HCT116 (cell line): Measurements from ENCODE around the gene SMC1B. TPM values are rescaled to one million over a fixed set of nuclear protein-coding genes. Genes with fewer than 3 reads are reported as not detected.

ENCODE experiments used
- ATAC-seq: fragments of 200-7000 bp; cut with Tn5 transposase; 2 replicates; pipeline ENCODE4 v1.9.1; 2020; ENCODE audit warnings: mild to moderate bottlenecking, moderate library complexity
- BruUV-seq: library from RNA; stranded (reverse); fragments of 400-500 nt; replicated peaks from 2 replicates; lab custom pipeline; 2021; lab: Mats Ljungman, UMichigan
- CTCF ChIA-PET: fragments of 300-600 bp; sonication (Branson Sonifier 250); formaldehyde crosslinking; loops from one replicate; lab custom pipeline; 2021; ENCODE audit warnings: antibody characterized with exemption; lab: Charles Lee
- POLR2A ChIA-PET: fragments of 300-600, 350-600 bp; sonication (Branson Sonifier 250); formaldehyde crosslinking; loops from one replicate; lab custom pipeline; 2021; ENCODE audit warnings: antibody characterized with exemption; lab: Charles Lee
- RAD21 ChIA-PET, 2 experiments: fragments of 300-600 bp; sonication (Branson Sonifier 250); formaldehyde crosslinking; loops; one replicate each; lab custom pipeline; 2023; ENCODE audit warnings: low total read pairs in 2 of 2; ENCODE audit not compliant: uncharacterized antibody in 2 of 2, unreplicated experiment in 2 of 2, low non-redundant PET in 1 of 2; lab: Charles Lee
- DNase-seq: peaks from one replicate; pipeline ENCODE4 v3.0.0-alpha.2; 2010; ENCODE audit warnings: low read depth, low spot score
- H2AFZ ChIP-seq: fragments of 200-600 bp; shearing (Covaris generic), sonication (generic); 2 replicates; pipeline ENCODE4 v1.6.1; 2017; ENCODE audit warnings: low read depth, mixed run types, mixed read lengths, antibody characterized with exemption, low read length; ENCODE audit not compliant: poor library complexity, severe bottlenecking
- H3K27ac ChIP-seq: 2 replicates; pipeline ENCODE4 v1.5.1; 2012; ENCODE audit warnings: low read depth, low read length
- H3K27me3 ChIP-seq: fragments of 200-600 bp; sonication (generic); 2 replicates; pipeline ENCODE4 v1.6.1; 2016; ENCODE audit warnings: mixed run types, low read length, mixed read lengths; ENCODE audit not compliant: insufficient read depth
- H3K36me3 ChIP-seq, 2 experiments: fragments of 200-500 bp in 1 of 2; fragments of 200-600 bp in 1 of 2; sonication (Bioruptor generic) in 1 of 2; sonication (generic) in 1 of 2; 2 replicates each; pipeline versions ENCODE4 v1.5.1 to v1.6.1; 2014 to 2016; ENCODE audit warnings: low read length in 2 of 2, inconsistent platforms in 1 of 2, mixed read lengths in 1 of 2, mixed run types in 1 of 2; ENCODE audit not compliant: insufficient read depth in 2 of 2, control insufficient read depth in 1 of 2
- H3K4me1 ChIP-seq, 2 experiments: fragments of 200-600 bp in 1 of 2; sonication (generic) in 1 of 2; 2 replicates each; pipeline versions ENCODE4 v1.5.1 to v1.6.1; 2012 to 2017; ENCODE audit warnings: low read length in 2 of 2, inconsistent platforms in 1 of 2, mild to moderate bottlenecking in 1 of 2, mixed read lengths in 1 of 2, mixed run types in 1 of 2, moderate library complexity in 1 of 2; ENCODE audit not compliant: insufficient read depth in 2 of 2, control insufficient read depth in 1 of 2
- H3K4me2 ChIP-seq: fragments of 200-600 bp; sonication (generic); 2 replicates; pipeline ENCODE4 v1.6.1; 2017; ENCODE audit warnings: mixed run types, low read length, mixed read lengths
- H3K4me3 ChIP-seq, 2 experiments: fragments of 200-600 bp in 1 of 2; sonication (generic) in 1 of 2; replicated peaks in 1 of 2; 2 replicates each; pipeline ENCODE4 v1.5.1; 2011 to 2016; ENCODE audit warnings: low read length in 2 of 2, control low read depth in 1 of 2, low read depth in 1 of 2, mild to moderate bottlenecking in 1 of 2, mixed read lengths in 1 of 2, mixed run types in 1 of 2
- H3K79me2 ChIP-seq: fragments of 200-600 bp; sonication (generic); 2 replicates; pipeline ENCODE4 v1.6.1; 2017; ENCODE audit warnings: mild to moderate bottlenecking, mixed run types, low read length, moderate library complexity, mixed read lengths; ENCODE audit not compliant: insufficient read depth
- H3K9ac ChIP-seq: fragments of 200-600 bp; sonication (generic); 2 replicates; pipeline ENCODE4 v1.6.1; 2016; ENCODE audit warnings: low read length, mixed read lengths
- H3K9me2 ChIP-seq: fragments of 200-600 bp; sonication (generic), shearing (Covaris generic); 2 replicates; pipeline ENCODE4 v1.6.1; 2017; ENCODE audit warnings: mixed run types, mild to moderate bottlenecking, moderate library complexity; ENCODE audit not compliant: insufficient read depth
- H3K9me3 ChIP-seq, 2 experiments: fragments of 200-500 bp in 1 of 2; fragments of 200-600 bp in 1 of 2; sonication (Bioruptor generic) in 1 of 2; sonication (generic) in 1 of 2; 2 replicates each; pipeline ENCODE4 v1.6.1; 2014 to 2017; ENCODE audit warnings: low read length in 2 of 2, mixed read lengths in 2 of 2, inconsistent platforms in 1 of 2, low read depth in 1 of 2, mild to moderate bottlenecking in 1 of 2, mixed run types in 1 of 2, moderate library complexity in 1 of 2; ENCODE audit not compliant: control insufficient read depth in 1 of 2, insufficient read depth in 1 of 2
- H4K20me1 ChIP-seq: fragments of 200-600 bp; sonication (generic), shearing (Covaris generic); 2 replicates; pipeline ENCODE4 v1.6.1; 2017; ENCODE audit warnings: mixed run types, mild to moderate bottlenecking, moderate library complexity; ENCODE audit not compliant: insufficient read depth
- CBX3 ChIP-seq: IDR thresholded peaks from 2 replicates; pipeline ENCODE4 v1.6.1; 2012; ENCODE audit warnings: low read depth
- CEBPB ChIP-seq: IDR thresholded peaks from 2 replicates; pipeline ENCODE4 v1.6.1; 2012; ENCODE audit warnings: low read depth
- EGR1 ChIP-seq: IDR thresholded peaks from 2 replicates; pipeline ENCODE4 v1.6.1; 2012; ENCODE audit warnings: low read depth
- ELF1 ChIP-seq: IDR thresholded peaks from 2 replicates; pipeline ENCODE4 v1.6.1; 2012; ENCODE audit warnings: low read depth, borderline replicate concordance
- EZH2 ChIP-seq: fragments of 200-600 bp; sonication (generic); IDR thresholded peaks from 2 replicates; pipeline ENCODE4 v1.6.1; 2017; ENCODE audit warnings: antibody characterized with exemption, mixed run types
- EZH2phosphoT487 ChIP-seq: fragments of 200-600 bp; IDR thresholded peaks from 2 replicates; pipeline ENCODE4 v1.6.1; 2018; ENCODE audit warnings: antibody characterized with exemption, borderline replicate concordance
- POLR2A ChIP-seq: IDR thresholded peaks from 2 replicates; pipeline ENCODE4 v1.7.0; 2011; ENCODE audit warnings: borderline replicate concordance; ENCODE audit not compliant: insufficient read depth, insufficient read length; ENCODE audit errors: extremely low read depth
- RAD21 ChIP-seq: IDR thresholded peaks from 2 replicates; pipeline ENCODE4 v1.6.1; 2012; ENCODE audit warnings: low read depth, mild to moderate bottlenecking
- SIN3A ChIP-seq: IDR thresholded peaks from 2 replicates; pipeline ENCODE4 v1.6.1; 2012; ENCODE audit warnings: low read depth
- SRF ChIP-seq: IDR thresholded peaks from 2 replicates; pipeline ENCODE4 v1.6.1; 2012; ENCODE audit warnings: low read depth
- TCF7L2 ChIP-seq: IDR thresholded peaks from 2 replicates; pipeline ENCODE4 v1.7.0; 2011; ENCODE audit warnings: borderline replicate concordance, inconsistent platforms; ENCODE audit not compliant: insufficient read depth, insufficient read length; ENCODE audit errors: extremely low read depth
- YY1 ChIP-seq: IDR thresholded peaks from 2 replicates; pipeline ENCODE4 v1.6.1; 2011; ENCODE audit warnings: low read length, low read depth, moderate library complexity, mild to moderate bottlenecking; ENCODE audit not compliant: insufficient replicate concordance; ENCODE audit errors: extremely low read depth
- ZFX ChIP-seq: fragments of 450-650 bp; IDR thresholded peaks from 2 replicates; pipeline ENCODE4 v1.6.1; 2017
- ZNF274 ChIP-seq: fragments of 200-500 bp; sonication (Bioruptor generic); IDR thresholded peaks from 2 replicates; pipeline ENCODE4 v1.6.1; 2014; ENCODE audit warnings: mild to moderate bottlenecking, low read depth, low read length, inconsistent platforms
- intact Hi-C: fragments of 100-400 bp; cut with micrococcal nuclease; formaldehyde crosslinking; loops from 2 replicates; pipeline ENCODE4 v1.10.0; 2022
- total RNA-seq: library from RNA; stranded (reverse); gene quantifications from one replicate; pipeline ENCODE4 v1.2.1, GENCODE V29; 2021; ENCODE audit not compliant: unreplicated experiment
- TF ChIP-seq, protein P1 (sequence below), 3 experiments: fragments of 200-600 bp in 1 of 3; sonication (generic) in 1 of 3; IDR thresholded peaks in 2 of 3; conservative IDR thresholded peaks in 1 of 3; 2 replicates each; pipeline ENCODE4 v1.5.1; 2012 to 2017; ENCODE audit warnings: low read depth in 2 of 3, low read length in 2 of 3, antibody characterized with exemption in 1 of 3, borderline replicate concordance in 1 of 3, control low read depth in 1 of 3, mild to moderate bottlenecking in 1 of 3, mixed read lengths in 1 of 3, mixed run types in 1 of 3, moderate library complexity in 1 of 3; ENCODE audit not compliant: insufficient read depth in 1 of 3

SMC1B gene
- total RNA-seq, 1 experiment from 2014 or later = not detected

DNA sequence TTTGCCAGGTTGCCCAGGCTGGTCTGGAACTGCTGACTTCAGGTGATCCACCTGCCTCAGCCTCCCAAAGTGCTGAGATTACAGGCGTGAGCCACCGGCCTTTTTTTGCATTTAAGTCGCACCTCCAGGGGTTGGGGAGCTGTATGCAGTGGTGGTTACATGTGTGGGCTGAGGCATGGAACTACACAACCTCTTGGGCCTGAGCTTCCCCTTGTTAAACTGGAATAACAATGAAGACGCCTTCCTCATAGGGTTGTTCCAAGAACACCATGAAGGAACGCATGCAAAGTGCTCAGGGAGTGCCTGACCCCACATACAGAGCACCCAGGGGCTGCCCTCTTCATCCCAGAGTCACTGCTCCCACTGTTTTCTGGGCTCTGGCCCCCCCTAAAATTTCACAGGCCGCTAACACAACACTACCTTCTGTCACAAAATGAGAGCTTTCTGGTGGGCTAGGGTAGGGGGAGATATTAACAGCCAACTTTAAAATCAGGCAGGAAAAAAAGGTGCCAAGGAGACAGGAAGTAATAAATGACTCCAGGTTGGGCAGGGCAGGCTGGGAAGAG lies 104.9 kb downstream of the SMC1B start:
- POLR2A ChIA-PET = no interaction called here
- CTCF ChIA-PET = no interaction called here

GRCh38 chr22:45306139-45306538 lies 107.3 kb downstream of the SMC1B start:
- RAD21 ChIA-PET = no interaction called here
- Histone ChIP-seq H3K9me2 (no peaks in the 10 kb centered on the region), H3K9me3 (no peaks in the 10 kb centered on the region), H3K36me3 (no peaks in the 10 kb centered on the region), H3K27ac (no peak overlapping the region), H3K9ac (no peak overlapping the region), H4K20me1 (no peaks in the 10 kb centered on the region), H3K4me3 (no peak overlapping the region), H3K4me2 (no peak overlapping the region), H3K79me2 (peaks cover 13% of the 10 kb centered on the region), H2AFZ (no peak overlapping the region), H3K4me1 (peaks cover 26 to 40% of the 10 kb centered on the region in 2 experiments), H3K27me3 (no peaks in the 10 kb centered on the region)
- BruUV-seq = no TSS peak
- CTCF ChIA-PET = no interaction called here
- no peak for DNase-seq
- POLR2A ChIA-PET = no interaction called here
- no peak for ATAC-seq
- intact Hi-C loops = no loop called here
- TF ChIP-seq SRF (no peak), SIN3A (no peak), EZH2 (no peak), RAD21 (no peak), CEBPB (no peak), CBX3 (no peak), ZFX (no peak), POLR2A (no peak), EGR1 (no peak), ELF1 (no peak), ZNF274 (no peak)
- TF ChIP-seq, protein P1, sequence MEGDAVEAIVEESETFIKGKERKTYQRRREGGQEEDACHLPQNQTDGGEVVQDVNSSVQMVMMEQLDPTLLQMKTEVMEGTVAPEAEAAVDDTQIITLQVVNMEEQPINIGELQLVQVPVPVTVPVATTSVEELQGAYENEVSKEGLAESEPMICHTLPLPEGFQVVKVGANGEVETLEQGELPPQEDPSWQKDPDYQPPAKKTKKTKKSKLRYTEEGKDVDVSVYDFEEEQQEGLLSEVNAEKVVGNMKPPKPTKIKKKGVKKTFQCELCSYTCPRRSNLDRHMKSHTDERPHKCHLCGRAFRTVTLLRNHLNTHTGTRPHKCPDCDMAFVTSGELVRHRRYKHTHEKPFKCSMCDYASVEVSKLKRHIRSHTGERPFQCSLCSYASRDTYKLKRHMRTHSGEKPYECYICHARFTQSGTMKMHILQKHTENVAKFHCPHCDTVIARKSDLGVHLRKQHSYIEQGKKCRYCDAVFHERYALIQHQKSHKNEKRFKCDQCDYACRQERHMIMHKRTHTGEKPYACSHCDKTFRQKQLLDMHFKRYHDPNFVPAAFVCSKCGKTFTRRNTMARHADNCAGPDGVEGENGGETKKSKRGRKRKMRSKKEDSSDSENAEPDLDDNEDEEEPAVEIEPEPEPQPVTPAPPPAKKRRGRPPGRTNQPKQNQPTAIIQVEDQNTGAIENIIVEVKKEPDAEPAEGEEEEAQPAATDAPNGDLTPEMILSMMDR (IDR thresholded peaks at IDR 0.05 in 2 of 3, conservative IDR thresholded peaks at IDR 0.05 in 1 of 3; ENCODE audit: borderline replicate concordance in 1 of 3, insufficient read depth in 1 of 3, low read depth in 2 of 3, low read length in 2 of 3) = no peak

More for the DNA sequence above, 104.9 kb downstream of the SMC1B start:
- H3K4me2 ChIP-seq = peak overlapping the region; percentile 89
- ATAC-seq = no peak
- RAD21 ChIA-PET = no interaction called here
- peaks cover 33% of the 10 kb centered on the region for H3K79me2 ChIP-seq
- H3K27me3 ChIP-seq = no peaks in the 10 kb centered on the region
- peak overlapping the region; percentile 66 to 91 for H3K4me3 ChIP-seq
- no peaks in the 10 kb centered on the region for H3K9me2 ChIP-seq
- TF ChIP-seq, protein P1 (IDR thresholded peaks at IDR 0.05 in 2 of 3, conservative IDR thresholded peaks at IDR 0.05 in 1 of 3; ENCODE audit: borderline replicate concordance in 1 of 3, insufficient read depth in 1 of 3, low read depth in 2 of 3, low read length in 2 of 3) = no peak
- no peak for TF ChIP-seq TCF7L2
- TF ChIP-seq CEBPB = no peak
- TF ChIP-seq YY1 = no peak
- no peak for TF ChIP-seq EZH2phosphoT487
- TF ChIP-seq, all 23 proteins: peak for 0
- Histone ChIP-seq H3K9ac (peak overlapping the region; percentile 94), H2AFZ (no peak overlapping the region), H4K20me1 (no peaks in the 10 kb centered on the region), H3K4me1 (peaks cover 29 to 38% of the 10 kb centered on the region in 2 experiments), H3K9me3 (no peaks in the 10 kb centered on the region), H3K27ac (peak overlapping the region; percentile 95), H3K36me3 (peaks cover 0 to 2% of the 10 kb centered on the region in 2 experiments; a peak in 2 of 4 replicates)
- no peak for DNase-seq
- intact Hi-C loops = no loop called here
- no TSS peak for BruUV-seq
